ENCODE measurements around the gene RELN. TPM values are rescaled to one million over a fixed set of nuclear protein-coding genes. Genes with fewer than 3 reads are reported as not detected.

RELN gene
- total and polyA plus RNA-seq, 9 of the 15 experiments (the other 6 are each of a cell fraction or from before 2014, with no cell fraction given): 12.9 to 43.2 (median 18.1) TPM

DNA sequence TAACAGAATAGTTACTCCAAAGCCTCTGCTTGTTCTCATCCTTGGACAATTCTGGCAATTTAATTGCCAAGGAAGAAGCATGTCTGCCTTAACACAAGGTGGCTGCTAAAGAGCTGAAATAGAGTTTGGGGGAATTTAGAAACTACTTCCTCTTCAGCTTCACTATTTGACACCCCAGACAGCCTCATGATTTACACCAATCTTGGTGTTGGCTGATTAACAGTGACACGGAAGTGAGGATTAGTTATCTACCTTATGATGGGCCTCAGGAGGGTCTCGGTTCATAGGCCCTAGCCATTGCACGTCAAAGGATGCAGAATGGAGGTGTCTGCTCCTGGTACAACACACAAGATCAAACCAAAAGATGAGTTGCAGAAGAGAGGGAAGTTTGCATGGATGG, 102.4 kb downstream of the RELN start (continued):
- TF ChIP-seq MEIS2 (IDR thresholded peaks at IDR 0.05; ENCODE audit: partially characterized antibody) (peak; percentile 98), ZNF3 (CRISPR knock-in tag; IDR thresholded peaks at IDR 0.05) (no peak), CBX2 (IDR thresholded peaks at IDR 0.05; ENCODE audit: insufficient read depth, low read length, poor library complexity, severe bottlenecking) (no peak), ZC3H8 (IDR thresholded peaks at IDR 0.05) (no peak), ZNF584 (CRISPR knock-in tag; IDR thresholded peaks at IDR 0.05; ENCODE audit: low read depth) (0 out of 2 replicates have a peak, but pooled peaks have one; percentile 22), U2AF2 (optimal IDR thresholded peaks at IDR 0.05; ENCODE audit: low read depth, low read length) (no peak), ZNF408 (CRISPR knock-in tag; IDR thresholded peaks at IDR 0.05; ENCODE audit: low read depth) (no peak), NCOR1 (IDR thresholded peaks at IDR 0.05) (0 out of 2 replicates have a peak, but pooled peaks have one; percentile 13)
- TF ChIP-seq, protein P1, sequence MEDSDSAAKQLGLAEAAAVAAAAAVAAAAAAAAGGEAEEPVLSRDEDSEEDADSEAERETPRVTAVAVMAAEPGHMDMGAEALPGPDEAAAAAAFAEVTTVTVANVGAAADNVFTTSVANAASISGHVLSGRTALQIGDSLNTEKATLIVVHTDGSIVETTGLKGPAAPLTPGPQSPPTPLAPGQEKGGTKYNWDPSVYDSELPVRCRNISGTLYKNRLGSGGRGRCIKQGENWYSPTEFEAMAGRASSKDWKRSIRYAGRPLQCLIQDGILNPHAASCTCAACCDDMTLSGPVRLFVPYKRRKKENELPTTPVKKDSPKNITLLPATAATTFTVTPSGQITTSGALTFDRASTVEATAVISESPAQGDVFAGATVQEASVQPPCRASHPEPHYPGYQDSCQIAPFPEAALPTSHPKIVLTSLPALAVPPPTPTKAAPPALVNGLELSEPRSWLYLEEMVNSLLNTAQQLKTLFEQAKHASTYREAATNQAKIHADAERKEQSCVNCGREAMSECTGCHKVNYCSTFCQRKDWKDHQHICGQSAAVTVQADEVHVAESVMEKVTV (CRISPR knock-in tag; IDR thresholded peaks at IDR 0.05): no peak
- TF ChIP-seq, protein P2, sequence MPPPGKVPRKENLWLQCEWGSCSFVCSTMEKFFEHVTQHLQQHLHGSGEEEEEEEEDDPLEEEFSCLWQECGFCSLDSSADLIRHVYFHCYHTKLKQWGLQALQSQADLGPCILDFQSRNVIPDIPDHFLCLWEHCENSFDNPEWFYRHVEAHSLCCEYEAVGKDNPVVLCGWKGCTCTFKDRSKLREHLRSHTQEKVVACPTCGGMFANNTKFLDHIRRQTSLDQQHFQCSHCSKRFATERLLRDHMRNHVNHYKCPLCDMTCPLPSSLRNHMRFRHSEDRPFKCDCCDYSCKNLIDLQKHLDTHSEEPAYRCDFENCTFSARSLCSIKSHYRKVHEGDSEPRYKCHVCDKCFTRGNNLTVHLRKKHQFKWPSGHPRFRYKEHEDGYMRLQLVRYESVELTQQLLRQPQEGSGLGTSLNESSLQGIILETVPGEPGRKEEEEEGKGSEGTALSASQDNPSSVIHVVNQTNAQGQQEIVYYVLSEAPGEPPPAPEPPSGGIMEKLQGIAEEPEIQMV (tag; conservative IDR thresholded peaks at IDR 0.05; ENCODE audit: low read depth): no peak
